Naive thymus-derived CD4-positive, alpha-beta T cell (primary cell): Measurements from ENCODE around the gene FRAT1. TPM values are rescaled to one million over a fixed set of nuclear protein-coding genes. Genes with fewer than 3 reads are reported as not detected.

Experiments
- ATAC-seq: fragments of 150-1000 bp; cut with Tn5 transposase; 2 replicates; pipeline ENCODE4 v1.10.0; 2021; ENCODE audit warnings: mild to moderate bottlenecking, moderate library complexity
- CTCF ChIA-PET: fragments of 350-600 bp; sonication (Branson Sonifier 250); formaldehyde crosslinking; loops from one replicate; lab custom pipeline; 2021; ENCODE audit warnings: antibody characterized with exemption; lab: Charles Lee
- POLR2A ChIA-PET: fragments of 350-600 bp; sonication (Branson Sonifier 250); formaldehyde crosslinking; loops from one replicate; lab custom pipeline; 2021; ENCODE audit warnings: antibody characterized with exemption, inconsistent platforms; lab: Charles Lee
- DNase-seq, 9 donors: peaks; one replicate each; pipeline versions ENCODE4 v3.0.0 to v3.0.0-alpha.2; 2020 to 2022; ENCODE audit warnings: mixed read lengths in 1 of 9
- H3K27ac ChIP-seq: one replicate; pipeline ENCODE4 v1.7.0; 2013; ENCODE audit warnings: mild to moderate bottlenecking, low read depth, low read length, moderate library complexity
- H3K27me3 ChIP-seq, 2 donors: one replicate each; pipeline ENCODE4 v1.7.0; 2013; ENCODE audit warnings: low read length in 2 of 2, mild to moderate bottlenecking in 2 of 2, moderate library complexity in 2 of 2; ENCODE audit not compliant: control insufficient read depth in 2 of 2, insufficient read depth in 2 of 2
- H3K36me3 ChIP-seq, 3 experiments: 1 replicate in 2 of 3; 2 replicates in 1 of 3; pipeline ENCODE4 v1.7.0; 2013; ENCODE audit warnings: low read length in 3 of 3, mild to moderate bottlenecking in 3 of 3, moderate library complexity in 1 of 3; ENCODE audit not compliant: insufficient read depth in 3 of 3, control insufficient read depth in 2 of 3
- H3K4me1 ChIP-seq, 2 donors: one replicate each; pipeline ENCODE4 v1.7.0; 2013; ENCODE audit warnings: low read length in 2 of 2, mild to moderate bottlenecking in 2 of 2, moderate library complexity in 1 of 2; ENCODE audit not compliant: control insufficient read depth in 2 of 2, insufficient read depth in 2 of 2
- H3K4me3 ChIP-seq: 2 replicates; pipeline ENCODE4 v1.7.0; 2013; ENCODE audit warnings: mild to moderate bottlenecking, low read length
- H3K9me3 ChIP-seq, 3 experiments: 1 replicate in 2 of 3; 2 replicates in 1 of 3; pipeline ENCODE4 v1.7.0; 2013; ENCODE audit warnings: low read length in 3 of 3; ENCODE audit not compliant: control insufficient read depth in 2 of 3
- H3K27ac Mint-ChIP-seq, 9 donors: one replicate each; pipeline ENCODE4 v1.8.0; 2020 to 2022; ENCODE audit warnings: mixed read lengths in 9 of 9, mild to moderate bottlenecking in 8 of 9, moderate library complexity in 5 of 9, inconsistent platforms in 2 of 9
- H3K27me3 Mint-ChIP-seq, 5 donors: one replicate each; pipeline ENCODE4 v1.8.0; 2021 to 2022; ENCODE audit warnings: mixed read lengths in 5 of 5, mild to moderate bottlenecking in 1 of 5
- H3K36me3 Mint-ChIP-seq, 5 donors: one replicate each; pipeline ENCODE4 v1.8.0; 2020 to 2022; ENCODE audit warnings: mixed read lengths in 5 of 5, mild to moderate bottlenecking in 3 of 5, inconsistent platforms in 1 of 5
- H3K4me1 Mint-ChIP-seq, 7 donors: one replicate each; pipeline ENCODE4 v1.8.0; 2020 to 2022; ENCODE audit warnings: mixed read lengths in 7 of 7, mild to moderate bottlenecking in 3 of 7, inconsistent platforms in 1 of 7
- H3K4me3 Mint-ChIP-seq, 10 donors: one replicate each; pipeline ENCODE4 v1.8.0; 2020 to 2022; ENCODE audit warnings: mild to moderate bottlenecking in 10 of 10, mixed read lengths in 10 of 10, moderate library complexity in 6 of 10, inconsistent platforms in 2 of 10
- H3K9me3 Mint-ChIP-seq, 11 donors: one replicate each; pipeline ENCODE4 v1.8.0; 2020 to 2022; ENCODE audit warnings: mixed read lengths in 11 of 11, mild to moderate bottlenecking in 4 of 11, inconsistent platforms in 1 of 11, moderate library complexity in 1 of 11
- intact Hi-C, 2 donors: fragments of 100-400 bp; cut with micrococcal nuclease; formaldehyde crosslinking; loops; one replicate each; pipeline ENCODE4 v1.15.1; 2023
- polyA plus RNA-seq, 2 donors: library from polyadenylated mRNA; unstranded; fragments of 300-500 nt; fragmentation: Illumina TruSeq; gene quantifications; one replicate each; pipeline ENCODE4 v1.2.3, GENCODE V29; 2021
- total RNA-seq, 6 experiments: library from RNA in 5 of 6; stranded (reverse) in 5 of 6; gene quantifications; 1 replicate in 5 of 6; 2 replicates in 1 of 6; pipeline ENCODE4 v1.2.3 and lab custom pipeline; 2021 to 2026

The FRAT1 gene
- total and polyA plus RNA-seq, 7 experiments from 2014 or later: 4.4 to 41.0 (median 18.9) TPM

- no peaks in the 10 kb centered on the region for H3K9me3 Mint-ChIP-seq
- intact Hi-C loops: loop anchor here (5.0 to 10.0 kb wide), 4 partner anchors 54 to 746 kb away; partner anchors contain the start of genes EXOSC1 (in 1 of the 2), PI4K2A (in 1 of the 2), TM9SF3 (in 1 of the 2) and ZDHHC16 (in 1 of the 2)
- ChIA-PET POLR2A (interaction anchor here (0.6 to 8.3 kb wide), 9 partner anchors 8 to 301 kb away, joined by 3 to 139 read pairs (median 5); partner anchors contain the start of genes FRAT1 and RRP12), CTCF (interaction anchor here (1.2 to 4.9 kb wide), 3 partner anchors 10 to 24 kb away, joined by 3 to 31 read pairs (median 4); partner anchors contain the start of gene FRAT1)
- H3K9me3 ChIP-seq: no peaks in the 10 kb centered on the region
- ATAC-seq (no peak), DNase-seq (no peak)
- H3K27me3 Mint-ChIP-seq: peaks cover 0 to 5% (median 0%) of the 10 kb centered on the region in 5 donors
- no peaks in the 10 kb centered on the region for H3K27me3 ChIP-seq
- peaks cover 20 to 28% of the 10 kb centered on the region in 2 donors for H3K4me1 ChIP-seq
- H3K4me1 Mint-ChIP-seq: peaks cover 35 to 75% (median 72%) of the 10 kb centered on the region in 7 donors
- H3K4me3 Mint-ChIP-seq: peak overlapping the region; percentile 1 to 98 (median 88)
- H3K27ac Mint-ChIP-seq: peak overlapping the region in 6 of 9 donors; percentile 2 to 89 (median 51)
- H3K27ac ChIP-seq: no peak overlapping the region
- no peak overlapping the region for H3K4me3 ChIP-seq
- peaks cover 5 to 17% (median 8%) of the 10 kb centered on the region in 5 donors for H3K36me3 Mint-ChIP-seq
- H3K36me3 ChIP-seq: peaks cover 0 to 14% (median 0%) of the 10 kb centered on the region in 3 experiments
Observed at GRCh38 chr10:97331153-97331703, 12.2 kb downstream of the FRAT1 start.

GRCh38 chr10:97332591-97333350 is 13.7 kb downstream of the FRAT1 start:
- H3K9me3 Mint-ChIP-seq: no peaks in the 10 kb centered on the region
- ATAC-seq: no peak
- no peak for DNase-seq
- H3K27me3 Mint-ChIP-seq: peaks cover 0 to 20% (median 0%) of the 10 kb centered on the region in 5 donors
- Histone ChIP-seq H3K27me3 (no peaks in the 10 kb centered on the region), H3K4me3 (peak overlapping the region; percentile 66), H3K36me3 (peaks cover 0 to 14% (median 0%) of the 10 kb centered on the region in 3 experiments), H3K9me3 (no peaks in the 10 kb centered on the region), H3K4me1 (peaks cover 20 to 24% of the 10 kb centered on the region in 2 donors), H3K27ac (peak overlapping the region; percentile 97)
- ChIA-PET POLR2A (interaction anchor here (1.1 to 8.3 kb wide), 5 partner anchors 10 to 54 kb away, joined by 4 to 139 read pairs (median 20); partner anchors contain the start of genes ARHGAP19 and FRAT1), CTCF (interaction anchor here (1.1 to 4.9 kb wide), 5 partner anchors 13 to 68 kb away, joined by 3 to 31 read pairs (median 6); partner anchors contain the start of genes FRAT1 and RRP12)
- peaks cover 5 to 17% (median 8%) of the 10 kb centered on the region in 5 donors for H3K36me3 Mint-ChIP-seq
- peak overlapping the region; percentile 84 to 97 (median 89) for H3K27ac Mint-ChIP-seq
- peak overlapping the region; percentile 88 to 98 (median 94) for H3K4me3 Mint-ChIP-seq
- H3K4me1 Mint-ChIP-seq: peaks cover 35 to 64% (median 57%) of the 10 kb centered on the region in 7 donors
- intact Hi-C loops: loop anchor here (1.0 to 10.0 kb wide), 6 partner anchors 12 to 748 kb away; partner anchors contain the start of genes EXOSC1 (in 1 of the 2), PI4K2A (in 1 of the 2), TM9SF3 (in 1 of the 2) and ZDHHC16 (in 1 of the 2)

- peaks cover 0 to 25% (median 0%) of the 10 kb centered on the region in 5 donors for H3K27me3 Mint-ChIP-seq
- H3K36me3 Mint-ChIP-seq: peaks cover 5 to 17% (median 5%) of the 10 kb centered on the region in 5 donors
- Histone ChIP-seq H3K4me3 (peak overlapping the region; percentile 66), H3K27ac (peak overlapping the region; percentile 97), H3K27me3 (no peaks in the 10 kb centered on the region), H3K9me3 (no peaks in the 10 kb centered on the region), H3K36me3 (peaks cover 0 to 14% (median 0%) of the 10 kb centered on the region in 3 experiments), H3K4me1 (peaks cover 20 to 24% of the 10 kb centered on the region in 2 donors)
- peak overlapping the region; percentile 84 to 97 (median 89) for H3K27ac Mint-ChIP-seq
- CTCF ChIA-PET: interaction anchor here (1.1 to 4.9 kb wide), 5 partner anchors 14 to 67 kb away, joined by 3 to 31 read pairs (median 6); partner anchors contain the start of genes FRAT1 and RRP12
- no peaks in the 10 kb centered on the region for H3K9me3 Mint-ChIP-seq
- POLR2A ChIA-PET: interaction anchor here (2.5 to 8.3 kb wide), 4 partner anchors 10 to 55 kb away, joined by 13 to 139 read pairs (median 36); partner anchors contain the start of genes ARHGAP19 and FRAT1
- H3K4me1 Mint-ChIP-seq: peaks cover 35 to 60% (median 53%) of the 10 kb centered on the region in 7 donors
- intact Hi-C loops: loop anchor here (1.0 to 10.0 kb wide), 6 partner anchors 13 to 748 kb away; partner anchors contain the start of genes EXOSC1 (in 1 of the 2), PI4K2A (in 1 of the 2), TM9SF3 (in 1 of the 2) and ZDHHC16 (in 1 of the 2)
- ATAC-seq (no peak), DNase-seq (peak in 1 of 9 donors; percentile 29)
- H3K4me3 Mint-ChIP-seq: peak overlapping the region; percentile 88 to 98 (median 94)
Observed at GRCh38 chr10:97333351-97333600, 14.2 kb downstream of the FRAT1 start.

GRCh38 chr10:97333601-97334369 is 14.7 kb downstream of the FRAT1 start:
- Histone ChIP-seq H3K4me3 (peak overlapping the region; percentile 78), H3K4me1 (peaks cover 20 to 24% of the 10 kb centered on the region in 2 donors), H3K27ac (peak overlapping the region; percentile 97), H3K27me3 (no peaks in the 10 kb centered on the region), H3K9me3 (no peaks in the 10 kb centered on the region), H3K36me3 (peaks cover 0 to 14% (median 0%) of the 10 kb centered on the region in 3 experiments)
- intact Hi-C loops: loop anchor here (1.0 to 10.0 kb wide), 12 partner anchors 13 to 749 kb away; partner anchors contain the start of genes ARHGAP19 (in 2 of the 2), MMS19 (in 2 of the 2), PI4K2A (in 2 of the 2) and UBTD1 (in 2 of the 2)
- Mint-ChIP-seq H3K27ac (peak overlapping the region; percentile 84 to 97 (median 89)), H3K36me3 (peaks cover 3 to 15% (median 5%) of the 10 kb centered on the region in 5 donors), H3K27me3 (peaks cover 0 to 29% (median 0%) of the 10 kb centered on the region in 5 donors), H3K9me3 (no peaks in the 10 kb centered on the region), H3K4me3 (peak overlapping the region; percentile 88 to 98 (median 94)), H3K4me1 (peaks cover 34 to 56% (median 49%) of the 10 kb centered on the region in 7 donors)
- DNase-seq: peak in 8 of 9 donors; percentile 14 to 41 (median 31)
- CTCF ChIA-PET: interaction anchor here (1.7 to 4.9 kb wide), 3 partner anchors 14 to 67 kb away, joined by 3 to 31 read pairs (median 12); partner anchors contain the start of genes FRAT1 and RRP12
- POLR2A ChIA-PET: interaction anchor here (0.9 to 8.3 kb wide), 5 partner anchors 11 to 67 kb away, joined by 3 to 139 read pairs (median 20); partner anchors contain the start of genes ARHGAP19, FRAT1 and RRP12
- peak; percentile 24 for ATAC-seq

GRCh38 chr10:97334370-97335175 is 15.5 kb downstream of the FRAT1 start, which contains the start of gene FRAT2:
Gene FRAT2 (minus strand): TSS chr10:97334729. CDS start chr10:97334572, 157 bp downstream.
- Mint-ChIP-seq H3K9me3 (no peaks in the 10 kb centered on the region), H3K4me3 (peak within 1 kb of the TSS; percentile 88 to 98 (median 94)), H3K27ac (peak within 1 kb of the TSS; percentile 89 to 97 (median 93)), H3K27me3 (peaks cover 0 to 36% (median 0%) of the 10 kb centered on the region in 5 donors), H3K4me1 (peaks cover 28 to 48% (median 42%) of the 10 kb centered on the region in 7 donors), H3K36me3 (peaks cover 0 to 15% (median 5%) of the 10 kb centered on the region in 5 donors)
- DNase-seq (peak; percentile 85 to 96 (median 92)), ATAC-seq (peak; percentile 94)
- ChIA-PET POLR2A (interaction anchor here (0.5 to 8.3 kb wide), 6 partner anchors 9 to 66 kb away, joined by 3 to 139 read pairs (median 16); partner anchors contain the start of genes ARHGAP19, FRAT1 and RRP12), CTCF (interaction anchor here (1.0 to 4.9 kb wide), 3 partner anchors 15 to 66 kb away, joined by 3 to 31 read pairs (median 3); partner anchors contain the start of genes FRAT1 and RRP12)
- Histone ChIP-seq H3K9me3 (no peaks in the 10 kb centered on the region), H3K4me1 (peaks cover 20 to 24% of the 10 kb centered on the region in 2 donors), H3K27ac (peak within 1 kb of the TSS; percentile 97), H3K36me3 (peaks cover 0 to 9% (median 0%) of the 10 kb centered on the region in 3 experiments), H3K27me3 (no peaks in the 10 kb centered on the region), H3K4me3 (peak within 1 kb of the TSS; percentile 78)
- intact Hi-C loops: loop anchor here (1.0 to 10.0 kb wide), 12 partner anchors 14 to 750 kb away; partner anchors contain the start of genes ARHGAP19 (in 2 of the 2), MMS19 (in 2 of the 2), PI4K2A (in 2 of the 2) and RRP12 (in 2 of the 2)
